ENCODE results near the gene ZNF599. TPM values are rescaled to one million over a fixed set of nuclear protein-coding genes. Genes with fewer than 3 reads are reported as not detected.

ZNF599 gene
- total RNA-seq, 4 donors from 2014 or later = 2.5 to 5.0 (median 3.9) TPM

GRCh38 chr19:34711890-34712289 is 61.1 kb downstream of the ZNF599 start:
- no peaks in the 10 kb centered on the region for H3K27me3 ChIP-seq
- H3K9me3 ChIP-seq = peaks cover 0 to 3% (median 0%) of the 10 kb centered on the region in 4 donors
- H3K4me1 ChIP-seq = no peaks in the 10 kb centered on the region
- H3K36me3 ChIP-seq = no peaks in the 10 kb centered on the region
- TF ChIP-seq, protein P1, sequence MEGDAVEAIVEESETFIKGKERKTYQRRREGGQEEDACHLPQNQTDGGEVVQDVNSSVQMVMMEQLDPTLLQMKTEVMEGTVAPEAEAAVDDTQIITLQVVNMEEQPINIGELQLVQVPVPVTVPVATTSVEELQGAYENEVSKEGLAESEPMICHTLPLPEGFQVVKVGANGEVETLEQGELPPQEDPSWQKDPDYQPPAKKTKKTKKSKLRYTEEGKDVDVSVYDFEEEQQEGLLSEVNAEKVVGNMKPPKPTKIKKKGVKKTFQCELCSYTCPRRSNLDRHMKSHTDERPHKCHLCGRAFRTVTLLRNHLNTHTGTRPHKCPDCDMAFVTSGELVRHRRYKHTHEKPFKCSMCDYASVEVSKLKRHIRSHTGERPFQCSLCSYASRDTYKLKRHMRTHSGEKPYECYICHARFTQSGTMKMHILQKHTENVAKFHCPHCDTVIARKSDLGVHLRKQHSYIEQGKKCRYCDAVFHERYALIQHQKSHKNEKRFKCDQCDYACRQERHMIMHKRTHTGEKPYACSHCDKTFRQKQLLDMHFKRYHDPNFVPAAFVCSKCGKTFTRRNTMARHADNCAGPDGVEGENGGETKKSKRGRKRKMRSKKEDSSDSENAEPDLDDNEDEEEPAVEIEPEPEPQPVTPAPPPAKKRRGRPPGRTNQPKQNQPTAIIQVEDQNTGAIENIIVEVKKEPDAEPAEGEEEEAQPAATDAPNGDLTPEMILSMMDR (IDR thresholded peaks at IDR 0.05) = no peak
- no peak for TF ChIP-seq POLR2A (IDR thresholded peaks at IDR 0.05)
- no peak overlapping the region for H3K4me3 ChIP-seq
- no peak for DNase-seq
- H3K27ac ChIP-seq = no peak overlapping the region

Other genes with a start within 250 kb of the ZNF599 start
- 1 to 10 TPM in 2 of 4 donors, under 1 TPM in 1, not detected in 1; 0.35 to 1.6 (median 1.5) TPM for gene SCGB2B2, start 96.1 kb downstream of the ZNF599 start, total RNA-seq
- gene ZNF302, start 95.5 kb downstream of the ZNF599 start, total RNA-seq = 10 to 100 TPM; 17.3 to 28.4 (median 25.0) TPM
- 10 to 100 TPM; 12.1 to 24.3 (median 18.3) TPM for gene ZNF181, start 39.0 kb downstream of the ZNF599 start, total RNA-seq
- gene ZNF30, start 153.7 kb upstream of the ZNF599 start, total RNA-seq = 1 to 10 TPM; 1.6 to 9.9 (median 2.1) TPM
- gene ZNF792, start 191.0 kb upstream of the ZNF599 start, total RNA-seq = 10 to 100 TPM in 1 of 4 donors, 1 to 10 TPM in 3; 7.0 to 15.7 (median 7.4) TPM
- gene GRAMD1A, start 227.1 kb upstream of the ZNF599 start, total RNA-seq = 100 to 1,000 TPM in 1 of 4 donors, 10 to 100 TPM in 2, 1 to 10 TPM in 1; 6.0 to 135 (median 61.6) TPM